GM19023 (cell line): ENCODE measurements around the gene PSMD9.
"Not testable (repeated sequence)": the region's sequence is repeated elsewhere in the genome, so short reads cannot be mapped to it uniquely, and the experiment has no call there.

Experiments used
- ATAC-seq: cut with Tn5 transposase; IDR thresholded peaks from one replicate; pipeline ENCODE4 v1.9.1; 2021; ENCODE audit warnings: mild to moderate bottlenecking, moderate library complexity; ENCODE audit not compliant: unreplicated experiment

Gene PSMD9

DNA sequence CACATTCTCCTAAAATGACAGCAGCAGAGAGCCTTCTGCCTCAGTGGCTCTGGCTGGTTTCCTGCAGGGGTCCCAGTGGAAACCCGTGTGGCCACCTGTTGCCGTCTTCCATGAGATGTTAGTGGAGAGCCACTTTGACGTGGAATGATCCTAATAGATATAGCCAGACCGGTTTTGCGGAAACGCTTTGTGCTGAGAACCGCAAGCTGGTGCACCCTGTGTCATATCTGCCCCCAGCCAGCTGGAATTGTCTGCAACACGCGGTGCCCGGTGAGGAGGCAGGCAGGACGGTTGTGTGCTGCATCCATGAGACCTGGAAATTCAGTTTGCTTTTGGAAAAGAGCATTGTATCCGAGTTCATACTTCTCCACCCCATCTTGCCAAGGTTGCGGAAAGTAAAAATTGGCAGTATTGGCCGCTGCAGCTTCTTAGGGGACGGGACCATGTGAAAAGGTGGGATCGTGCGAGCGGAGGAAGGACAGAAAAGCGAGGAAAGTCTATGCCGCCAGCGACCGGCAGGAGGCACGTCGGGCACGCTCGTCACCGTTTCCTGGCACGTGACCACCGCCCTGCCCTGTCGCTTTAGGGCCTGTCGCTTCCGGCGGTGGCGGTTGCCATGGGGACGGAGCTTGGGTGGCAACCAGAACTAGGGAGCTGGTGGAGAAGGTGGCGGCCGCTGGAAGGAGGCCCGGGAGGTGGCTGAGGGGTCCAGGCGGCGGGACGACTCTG is 29.5 kb downstream of the PSMD9 start, which contains the start of gene CFAP251:
TSS of gene CFAP251 (plus strand) at position 643 of the 729 bp plus-strand sequence. CDS start 2,714 bp downstream, outside the sequence.
- ATAC-seq = peak; percentile 94

DNA sequence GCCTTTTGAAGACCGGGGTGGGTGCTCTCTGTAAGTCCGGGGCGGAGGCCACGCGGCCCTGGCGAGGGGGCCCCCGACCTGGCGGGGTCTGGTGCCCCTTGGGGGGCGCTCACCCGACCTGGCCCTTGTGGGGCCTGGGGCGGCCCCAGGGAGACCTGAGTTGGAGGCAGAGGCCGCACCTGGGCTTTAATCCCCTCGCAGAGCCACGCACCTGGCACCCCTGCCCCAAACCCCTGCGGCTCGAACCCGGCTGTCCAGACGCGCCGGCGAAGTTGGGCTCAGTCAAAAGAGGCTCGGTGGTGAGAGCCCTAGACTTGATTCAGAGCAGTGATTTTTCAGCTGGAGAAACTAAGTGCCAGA is 30.1 kb downstream of the PSMD9 start:
- ATAC-seq = no peak

DNA sequence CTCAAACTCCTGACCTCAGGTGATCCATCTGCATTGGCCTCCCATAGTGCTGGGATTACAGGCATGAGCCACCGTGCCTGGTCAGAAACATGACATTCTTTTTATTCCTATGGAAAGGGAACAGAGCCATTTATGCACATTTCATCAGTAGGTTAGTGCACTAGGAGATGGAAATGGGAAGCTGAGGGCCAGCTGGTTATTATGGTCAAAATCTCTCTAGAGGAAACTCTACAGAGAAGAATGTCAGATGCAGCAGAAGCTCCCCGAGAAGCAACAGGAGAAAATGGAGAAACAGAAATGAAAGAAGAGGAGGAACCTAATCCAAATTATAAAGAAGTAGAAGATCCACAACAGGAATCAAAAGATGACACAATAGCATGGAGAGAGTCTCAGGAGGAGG is 32.5 kb downstream of the PSMD9 start:
- ATAC-seq = no peak

DNA sequence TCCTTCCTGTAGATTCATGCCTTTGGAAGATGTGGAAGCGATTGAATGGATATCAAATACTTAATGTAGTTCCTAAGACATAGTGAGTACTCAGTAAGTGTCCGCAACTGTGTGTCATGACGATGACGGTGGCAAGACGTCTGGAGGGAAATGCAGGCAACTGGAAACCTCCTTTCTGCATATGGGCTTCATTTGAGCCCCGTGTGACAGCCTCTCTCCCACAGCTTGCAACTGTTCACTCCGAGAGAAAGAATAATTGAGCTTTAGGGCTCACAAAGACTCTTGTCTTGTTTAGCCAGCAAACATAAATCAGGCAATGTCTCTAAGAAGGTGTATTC is 36.7 kb downstream of the PSMD9 start:
- no peak for ATAC-seq

DNA sequence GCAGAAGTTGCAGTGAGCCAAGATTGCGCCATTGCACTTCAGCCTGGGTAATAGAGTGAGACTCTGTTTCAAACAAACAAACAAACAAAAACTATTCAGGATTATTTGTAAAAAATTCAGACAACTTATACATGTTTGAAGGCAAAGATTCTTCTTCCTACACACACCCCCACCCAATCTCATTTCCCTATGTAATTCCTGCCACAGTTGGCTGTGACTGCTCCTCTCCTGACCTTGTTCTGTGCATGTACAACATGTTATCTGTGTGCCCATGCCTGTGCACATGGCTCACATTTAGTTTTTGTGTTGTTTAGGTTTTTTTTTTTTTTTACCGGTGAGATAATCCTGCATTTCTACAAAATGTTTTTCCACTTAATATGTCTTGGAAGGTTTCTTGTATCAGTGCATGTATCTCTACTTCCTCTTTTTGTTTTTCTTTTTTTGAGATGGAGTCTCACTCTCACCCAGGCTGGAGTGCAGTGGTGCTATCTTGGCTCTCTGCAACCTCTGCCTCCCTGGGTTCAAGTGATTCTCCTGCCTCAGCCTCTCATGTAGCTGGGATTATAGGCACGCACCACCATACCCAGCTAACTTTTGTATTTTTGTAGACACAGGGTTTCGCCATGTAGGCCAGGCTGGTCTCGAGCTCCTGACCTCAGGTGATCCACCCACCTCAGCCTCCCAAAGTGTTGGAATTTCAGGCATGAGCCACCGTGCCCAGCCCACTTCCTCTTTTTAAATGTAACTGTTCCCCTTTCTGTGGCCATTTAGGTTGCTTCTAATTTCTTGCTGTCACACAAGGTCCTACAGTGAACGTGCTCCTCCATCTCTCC is 38.5 kb downstream of the PSMD9 start:
- ATAC-seq = no peak

DNA sequence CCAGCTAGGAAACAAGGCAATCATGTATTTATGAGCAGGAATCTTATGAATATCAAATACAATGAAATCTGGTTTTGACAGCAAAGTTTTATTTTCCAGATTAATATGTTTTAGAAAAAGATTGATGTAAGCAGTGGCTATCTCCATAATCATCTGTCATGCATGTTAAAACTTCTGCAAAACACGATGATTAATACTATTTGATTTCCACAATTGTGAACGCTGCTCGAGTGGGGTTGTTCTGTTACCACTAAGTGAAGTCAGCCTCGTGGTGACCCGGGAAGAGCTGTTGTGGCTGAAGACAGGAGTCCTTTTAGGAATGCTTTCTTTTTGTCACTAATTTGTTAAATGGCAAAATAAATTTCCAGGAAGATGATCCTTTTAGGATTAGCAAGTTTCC is 39.2 kb downstream of the PSMD9 start:
- no peak for ATAC-seq

DNA sequence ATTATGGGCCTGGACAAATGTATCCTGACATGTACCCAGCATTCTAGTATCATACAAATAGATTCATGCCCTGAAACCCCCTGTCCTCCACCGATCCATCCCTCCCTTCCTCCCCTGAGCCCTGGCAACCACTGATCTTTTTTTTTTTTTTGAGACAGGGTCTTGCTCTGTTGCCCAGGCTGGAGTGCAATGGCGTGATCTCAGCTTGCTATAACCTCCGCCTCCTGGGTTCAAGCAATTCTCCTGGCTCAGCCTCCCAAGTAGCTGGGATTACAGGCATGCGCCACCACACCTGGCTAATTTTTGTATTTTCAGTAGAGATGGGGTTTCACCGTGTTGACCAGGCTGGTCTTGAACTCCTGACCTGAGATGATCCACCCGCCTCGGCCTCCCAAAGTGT is 41.0 kb downstream of the PSMD9 start:
- ATAC-seq = not testable (repeated sequence)

DNA sequence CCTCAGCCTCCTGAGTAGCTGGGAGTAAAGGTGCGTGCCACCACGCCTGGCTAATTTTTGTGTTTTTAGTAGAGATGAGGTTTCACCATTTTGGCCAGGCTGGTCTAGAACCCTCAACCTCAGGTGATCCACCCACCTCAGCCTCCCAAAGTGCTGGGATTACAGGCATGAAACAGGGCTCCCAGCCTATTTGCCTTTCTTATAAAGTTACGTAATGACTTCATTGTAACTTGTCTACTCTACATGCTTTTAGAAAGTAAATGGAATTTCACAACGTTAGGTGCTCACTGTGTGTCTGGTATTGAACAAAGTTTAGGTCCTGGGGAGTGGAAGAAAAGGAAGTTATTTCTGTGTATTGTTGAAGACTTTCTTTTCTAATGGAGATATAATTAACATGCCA is 42.3 kb downstream of the PSMD9 start:
- ATAC-seq = no peak

DNA sequence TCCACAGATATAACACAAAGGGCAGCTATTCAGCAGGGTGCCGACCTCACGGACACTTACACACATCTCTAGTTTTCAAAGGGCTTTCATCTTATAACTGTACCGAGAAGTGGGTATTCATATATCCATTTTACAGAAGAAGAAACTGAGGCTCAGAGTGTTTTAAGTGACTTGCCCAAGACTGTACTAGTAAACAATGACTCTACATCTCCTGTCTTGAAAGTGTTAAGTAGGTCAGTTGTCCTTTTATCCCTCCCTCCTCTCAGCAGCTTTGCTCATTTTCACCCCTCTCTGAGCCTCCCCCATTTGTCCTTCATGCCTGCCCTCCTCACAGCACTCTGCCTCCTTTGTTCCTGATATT is 43.6 kb downstream of the PSMD9 start:
- no peak for ATAC-seq

DNA sequence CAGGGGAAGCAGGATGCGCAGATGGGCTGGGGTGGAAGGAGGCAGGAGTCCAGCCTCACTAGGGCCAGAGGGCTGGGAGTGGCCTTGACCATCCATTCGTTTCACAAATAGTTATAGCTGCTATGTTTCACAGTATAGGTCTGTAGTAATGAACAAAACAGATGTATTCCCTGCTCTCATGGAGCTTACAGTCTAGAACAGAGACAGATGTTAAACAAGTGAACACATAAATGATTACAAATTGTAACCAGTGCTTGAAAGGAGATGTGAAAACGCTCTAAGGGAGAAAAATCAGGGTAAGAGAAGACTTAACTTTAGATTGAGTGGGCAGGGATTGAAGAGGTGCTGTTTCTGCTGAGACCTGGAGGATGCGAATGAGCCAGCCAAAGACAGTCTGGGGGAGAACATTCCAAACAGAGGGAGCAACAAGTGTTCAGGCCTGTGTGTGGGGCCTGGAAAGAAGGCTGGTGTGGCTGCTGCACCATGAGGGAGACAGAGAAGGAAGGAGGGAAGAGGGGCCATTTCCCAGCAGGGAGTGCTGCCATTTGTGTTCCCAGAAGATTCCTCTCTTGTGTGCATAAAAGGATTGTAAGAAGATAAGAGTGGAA is 44.4 kb downstream of the PSMD9 start:
- ATAC-seq = no peak

DNA sequence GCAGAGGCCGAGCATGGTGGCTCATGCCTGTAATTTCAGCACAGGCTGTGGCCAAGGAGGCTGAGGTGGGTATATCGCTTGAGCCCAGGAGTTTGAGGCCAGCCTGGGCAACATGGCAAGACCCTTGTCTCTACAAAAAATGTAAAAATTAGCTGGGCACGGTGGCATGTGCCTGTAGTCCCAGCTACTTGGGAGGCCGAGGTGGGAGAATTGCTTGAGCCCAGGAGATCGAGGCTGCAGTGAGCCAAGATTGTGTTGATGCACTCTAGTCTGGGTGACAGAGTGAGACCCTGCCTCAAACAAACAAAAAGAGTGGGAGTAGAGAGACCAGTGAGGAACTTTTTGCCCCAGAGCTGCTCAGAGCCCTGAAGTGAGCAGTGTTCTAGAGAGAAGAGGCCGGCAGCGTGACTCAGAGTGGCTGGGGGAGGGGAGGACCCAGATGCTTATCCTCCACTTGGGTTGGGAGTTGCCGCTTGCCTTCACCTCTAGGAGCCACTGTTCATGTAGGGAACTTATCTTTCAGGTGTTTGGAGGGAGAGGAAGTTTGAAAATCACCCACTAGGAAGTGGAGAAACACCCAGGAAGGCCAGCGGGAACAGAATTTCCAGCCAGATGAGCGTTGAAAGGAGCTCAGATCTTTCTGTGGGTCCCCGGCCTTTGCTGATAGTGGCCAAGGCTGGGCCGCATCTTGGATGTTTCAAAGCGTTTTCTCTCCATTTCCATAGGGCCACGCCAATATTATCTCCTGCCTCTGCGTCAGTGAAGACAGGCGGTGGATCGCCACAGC is 45.1 kb downstream of the PSMD9 start:
- no peak for ATAC-seq

DNA sequence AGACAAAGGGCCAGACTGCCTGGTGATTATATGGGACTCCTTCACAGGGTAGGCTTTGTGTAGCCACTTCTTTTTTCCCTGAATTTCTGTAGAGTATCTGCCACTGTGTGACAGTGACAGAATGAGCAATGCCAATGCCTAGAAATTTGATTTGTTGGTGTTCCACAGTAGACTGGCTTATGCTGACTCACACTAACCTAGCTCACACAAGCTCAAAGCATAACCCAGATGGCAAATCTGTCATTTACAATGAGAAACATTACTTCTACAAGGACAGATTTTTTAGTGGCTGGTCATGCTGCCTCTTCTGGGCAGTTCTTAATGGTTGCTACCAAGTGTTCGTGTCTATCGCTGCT is 45.7 kb downstream of the PSMD9 start:
- no peak for ATAC-seq

DNA sequence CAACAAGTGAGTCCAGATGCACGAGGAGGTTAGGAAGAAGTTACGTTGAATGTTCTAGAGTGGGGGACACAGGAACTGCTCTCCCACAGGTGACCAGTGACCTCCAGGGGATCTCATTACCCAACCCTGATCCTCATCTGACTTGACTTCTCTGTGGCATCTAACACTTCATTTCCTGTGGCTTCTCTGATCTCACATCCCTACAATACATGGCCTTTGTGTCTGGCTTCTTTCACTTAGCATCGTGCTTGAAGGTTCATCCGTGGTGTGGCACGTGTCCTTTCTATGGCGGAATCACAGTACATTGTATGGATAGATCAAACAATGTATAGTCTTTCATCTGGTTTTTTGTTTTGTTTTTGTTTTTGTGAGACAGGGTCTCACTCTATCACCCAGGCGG is 49.1 kb downstream of the PSMD9 start:
- no peak for ATAC-seq

DNA sequence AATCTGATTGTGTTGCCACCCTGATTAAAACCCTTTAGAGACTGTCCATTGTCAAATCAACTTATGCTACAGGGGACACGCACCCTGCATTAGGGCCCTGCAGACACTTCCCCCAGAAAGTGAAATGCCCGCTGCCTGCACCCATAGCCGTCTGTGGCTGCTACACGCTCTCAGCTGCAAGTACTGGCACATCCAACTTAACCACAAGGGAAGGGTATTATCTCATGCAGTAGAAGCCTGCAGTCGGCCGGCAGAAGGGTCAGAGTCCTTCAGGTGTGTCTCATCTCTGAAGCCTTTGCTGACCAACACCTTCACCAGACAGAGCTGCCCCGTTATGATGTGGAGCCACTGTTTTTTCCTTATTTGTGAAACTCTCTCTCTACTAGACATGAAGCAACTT is 50.6 kb downstream of the PSMD9 start:
- ATAC-seq = no peak

DNA sequence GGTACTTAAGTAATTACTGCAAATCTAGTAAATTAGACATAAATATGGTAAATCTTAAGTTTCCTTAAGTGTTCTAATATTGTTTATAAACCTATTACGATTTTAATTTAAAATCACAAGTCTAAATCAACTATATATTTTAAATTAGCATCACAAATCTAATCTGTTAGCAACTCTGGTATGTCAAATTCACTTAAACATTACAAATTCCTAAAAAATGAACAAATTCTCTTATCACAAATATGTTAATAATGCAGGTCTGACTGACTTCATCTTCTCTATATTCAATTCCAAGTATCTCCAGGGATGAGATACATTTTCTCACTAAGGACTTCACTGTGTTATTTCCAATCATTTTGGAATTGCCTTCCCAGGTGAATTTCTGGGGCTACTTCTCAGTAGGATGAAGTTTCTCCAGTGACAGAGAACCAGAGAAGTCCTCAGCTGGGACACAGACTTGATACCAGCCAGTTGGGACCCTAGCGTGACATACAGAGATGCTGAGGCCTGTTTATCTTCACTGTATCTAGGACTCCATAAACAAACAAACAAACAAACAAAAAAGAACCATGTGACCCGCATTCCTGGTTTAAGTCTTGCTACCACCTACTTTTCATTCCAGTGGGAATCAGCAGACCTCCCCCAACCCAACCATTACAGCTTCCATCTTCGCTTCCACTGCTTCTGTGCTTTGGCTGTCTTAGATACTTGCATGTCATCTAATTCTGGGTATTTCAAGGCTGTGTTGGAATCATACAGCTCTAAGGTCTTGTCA is 51.6 kb downstream of the PSMD9 start:
- ATAC-seq = no peak

DNA sequence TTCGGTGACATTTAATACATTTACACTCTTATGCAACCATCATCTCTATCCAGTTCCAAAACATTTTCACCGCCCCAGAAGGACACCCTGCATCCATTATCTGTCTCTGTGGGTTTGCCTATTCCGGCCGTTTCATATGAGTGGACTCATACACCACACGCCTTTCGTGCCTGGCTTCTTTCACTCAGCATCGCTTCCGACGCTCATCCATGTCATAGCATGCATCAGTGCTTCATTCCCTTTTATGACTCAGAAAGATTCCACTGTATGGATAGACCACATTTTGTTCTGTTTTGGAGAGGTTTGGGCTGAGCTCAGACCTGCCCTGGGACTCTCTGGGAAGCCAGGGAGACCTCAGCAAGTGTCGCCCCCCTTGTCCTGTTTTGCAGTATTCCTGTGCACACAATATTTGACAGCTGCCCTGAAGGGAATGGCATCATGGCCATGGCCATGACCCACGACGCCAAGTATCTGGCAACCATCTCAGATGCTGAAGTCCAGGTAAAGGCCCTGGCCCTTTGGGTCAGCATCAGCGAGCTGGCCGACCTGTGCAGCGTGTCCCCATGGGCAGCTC is 53.6 kb downstream of the PSMD9 start:
- no peak for ATAC-seq

DNA sequence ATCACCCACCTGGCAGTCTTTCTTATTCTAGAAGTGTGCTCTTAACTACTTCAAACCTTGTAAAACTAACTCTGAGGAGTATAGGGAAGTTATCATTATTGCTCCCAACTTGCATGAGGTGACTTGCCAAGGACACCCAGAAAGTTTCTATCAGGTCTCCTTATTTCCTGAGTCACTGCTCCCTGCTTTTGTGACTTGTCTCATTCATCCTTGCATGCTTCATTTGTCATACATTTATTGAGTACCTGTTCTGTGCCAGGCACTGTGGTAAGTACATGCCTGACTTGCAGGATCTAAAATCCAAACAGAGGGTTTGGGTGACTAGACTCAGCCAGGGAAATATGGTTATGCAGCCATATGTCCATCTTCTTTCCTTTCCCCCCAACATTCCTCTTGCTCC is 55.3 kb downstream of the PSMD9 start:
- ATAC-seq = no peak

DNA sequence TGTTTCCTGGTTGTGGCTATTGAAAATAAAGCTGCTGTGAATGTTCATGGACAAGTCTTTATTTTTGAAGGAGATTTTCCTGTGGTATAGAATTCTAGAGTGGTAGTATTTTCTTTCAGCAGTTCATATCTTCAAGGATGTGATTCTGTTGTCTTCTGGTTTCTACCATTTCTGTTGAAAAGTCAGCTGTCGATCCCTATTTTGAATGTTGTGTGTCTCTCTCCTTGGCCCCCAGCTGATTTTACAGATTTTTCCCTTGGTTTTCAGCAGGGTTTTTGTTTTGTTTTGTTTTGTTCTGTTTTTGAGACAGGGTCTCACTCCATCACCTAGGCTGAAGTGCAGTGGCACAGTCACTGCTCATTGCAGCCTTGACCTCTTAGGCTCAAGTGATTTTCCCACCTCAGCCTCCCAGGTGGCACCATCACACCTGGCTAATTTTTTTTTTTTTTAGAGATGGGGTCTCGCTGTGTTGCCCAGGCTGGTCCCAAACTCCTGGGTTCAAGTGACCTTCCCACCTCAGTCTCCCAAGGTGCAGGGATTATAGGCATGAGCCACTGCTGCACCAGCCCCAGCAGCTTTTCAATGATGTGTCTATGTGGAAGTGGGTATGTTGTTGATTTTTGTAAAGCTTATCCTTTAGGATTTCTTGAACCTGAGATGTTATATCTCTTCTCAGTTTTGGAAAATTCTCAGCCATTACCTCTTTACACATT is 57.9 kb downstream of the PSMD9 start:
- no peak for ATAC-seq

DNA sequence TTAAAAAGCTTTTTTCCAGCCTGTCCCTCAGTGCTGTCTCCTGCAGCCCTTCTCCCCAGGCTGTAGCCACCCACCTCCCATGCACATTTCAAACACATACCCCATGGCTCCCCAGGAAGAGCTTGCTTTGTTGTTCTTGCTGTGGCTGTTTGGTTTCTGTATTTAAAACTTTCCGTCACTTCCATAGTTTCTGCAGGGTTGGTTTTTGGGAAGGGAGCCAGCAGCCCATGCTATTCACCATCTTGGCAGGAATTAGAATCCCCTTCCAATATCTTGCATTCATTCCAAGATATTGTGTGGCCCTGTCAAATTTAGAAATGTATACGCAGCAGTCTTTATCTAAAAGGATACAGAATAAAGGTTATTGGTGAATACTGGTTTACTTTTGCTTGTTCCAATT is 59.4 kb downstream of the PSMD9 start:
- ATAC-seq = no peak
